Tibial nerve (tissue), 4 donors: ENCODE results near the gene KDM1B.
"Not testable (repeated sequence)": the region's sequence is repeated elsewhere in the genome, so short reads cannot be mapped to it uniquely, and the experiment has no call there.

ENCODE experiments used
- EP300 ChIP-seq, 2 donors: sonication (generic); formaldehyde crosslinking; IDR thresholded peaks; one replicate each; pipeline ENCODE4 v1.6.1; 2017; ENCODE audit warnings: antibody characterized with exemption in 2 of 2, mild to moderate bottlenecking in 1 of 2
- POLR2A ChIP-seq, 2 donors: fragments of 450-650 bp; IDR thresholded peaks; one replicate each; pipeline ENCODE4 v1.6.1; 2017; ENCODE audit warnings: antibody characterized with exemption in 2 of 2, mild to moderate bottlenecking in 2 of 2, moderate library complexity in 2 of 2
- TF ChIP-seq, protein P1 (sequence below), 5 experiments: fragments of 200-600 bp in 3 of 5; fragments of 450-650 bp in 2 of 5; sonication (generic) in 3 of 5; IDR thresholded peaks; one replicate each; pipeline ENCODE4 v1.5.1; 2016 to 2019; ENCODE audit warnings: antibody characterized with exemption in 5 of 5, mild to moderate bottlenecking in 3 of 5, moderate library complexity in 2 of 5

GRCh38 chr6:18228590-18228989 is 73.4 kb downstream of the KDM1B start:
- TF ChIP-seq POLR2A, EP300 (IDR thresholded peaks at IDR 0.05): not testable (repeated sequence)
- TF ChIP-seq, protein P1, sequence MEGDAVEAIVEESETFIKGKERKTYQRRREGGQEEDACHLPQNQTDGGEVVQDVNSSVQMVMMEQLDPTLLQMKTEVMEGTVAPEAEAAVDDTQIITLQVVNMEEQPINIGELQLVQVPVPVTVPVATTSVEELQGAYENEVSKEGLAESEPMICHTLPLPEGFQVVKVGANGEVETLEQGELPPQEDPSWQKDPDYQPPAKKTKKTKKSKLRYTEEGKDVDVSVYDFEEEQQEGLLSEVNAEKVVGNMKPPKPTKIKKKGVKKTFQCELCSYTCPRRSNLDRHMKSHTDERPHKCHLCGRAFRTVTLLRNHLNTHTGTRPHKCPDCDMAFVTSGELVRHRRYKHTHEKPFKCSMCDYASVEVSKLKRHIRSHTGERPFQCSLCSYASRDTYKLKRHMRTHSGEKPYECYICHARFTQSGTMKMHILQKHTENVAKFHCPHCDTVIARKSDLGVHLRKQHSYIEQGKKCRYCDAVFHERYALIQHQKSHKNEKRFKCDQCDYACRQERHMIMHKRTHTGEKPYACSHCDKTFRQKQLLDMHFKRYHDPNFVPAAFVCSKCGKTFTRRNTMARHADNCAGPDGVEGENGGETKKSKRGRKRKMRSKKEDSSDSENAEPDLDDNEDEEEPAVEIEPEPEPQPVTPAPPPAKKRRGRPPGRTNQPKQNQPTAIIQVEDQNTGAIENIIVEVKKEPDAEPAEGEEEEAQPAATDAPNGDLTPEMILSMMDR (IDR thresholded peaks at IDR 0.05), result not testable (repeated sequence)
